Activated CD4-positive, alpha-beta T cell treated with anti-CD3 and anti-CD28 coated beads, Interleukin-2, amount 50 U/mL, for 48 hours (primary cell): ENCODE data around the gene XAB2.

Source experiments
- DNase-seq, 2 experiments: peaks; one replicate each; pipeline ENCODE4 v3.0.0-alpha.2; 2020

XAB2 gene

DNA sequence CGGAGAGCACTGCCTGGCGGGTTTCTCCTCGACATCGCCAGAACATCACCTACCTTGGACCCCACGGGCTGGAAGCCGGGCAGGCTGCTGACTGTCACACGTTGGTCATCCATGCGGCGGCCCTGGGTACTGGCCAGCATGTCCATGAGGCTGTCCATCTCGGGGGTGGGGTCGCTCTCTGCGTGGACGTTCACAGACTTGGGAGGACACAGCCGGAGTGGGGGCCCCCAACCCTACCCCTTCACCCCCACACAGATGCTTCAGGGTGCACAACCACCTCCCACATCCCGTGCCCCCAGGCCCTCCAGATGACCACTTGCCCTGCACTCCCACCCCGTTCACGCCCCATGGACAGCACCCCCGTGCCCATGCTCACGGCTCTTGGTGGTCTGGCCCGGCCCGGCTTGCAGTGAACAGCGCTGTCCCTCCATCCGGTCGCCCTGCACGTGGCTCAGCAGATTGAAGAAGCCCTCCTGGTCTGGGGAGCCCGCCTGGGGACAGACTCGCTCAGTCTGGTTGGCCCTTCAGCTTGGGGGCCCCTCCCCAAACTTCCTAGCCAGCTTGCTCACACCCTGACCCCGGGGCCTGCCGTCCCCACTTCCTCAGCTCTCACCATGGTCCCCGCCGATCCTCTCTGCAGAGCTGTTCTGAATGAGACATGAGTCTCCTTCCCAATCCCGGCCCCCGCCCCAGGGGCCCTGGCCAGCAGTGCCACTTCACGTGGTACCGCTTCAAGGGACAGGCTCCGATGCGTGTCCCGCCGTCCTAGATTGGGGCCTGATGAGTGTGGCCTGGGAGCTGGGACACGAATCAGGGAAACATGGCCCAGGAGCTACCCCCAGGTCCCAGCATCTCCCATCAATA is 3.2 kb upstream of the XAB2 start:
- no peak for DNase-seq

DNA sequence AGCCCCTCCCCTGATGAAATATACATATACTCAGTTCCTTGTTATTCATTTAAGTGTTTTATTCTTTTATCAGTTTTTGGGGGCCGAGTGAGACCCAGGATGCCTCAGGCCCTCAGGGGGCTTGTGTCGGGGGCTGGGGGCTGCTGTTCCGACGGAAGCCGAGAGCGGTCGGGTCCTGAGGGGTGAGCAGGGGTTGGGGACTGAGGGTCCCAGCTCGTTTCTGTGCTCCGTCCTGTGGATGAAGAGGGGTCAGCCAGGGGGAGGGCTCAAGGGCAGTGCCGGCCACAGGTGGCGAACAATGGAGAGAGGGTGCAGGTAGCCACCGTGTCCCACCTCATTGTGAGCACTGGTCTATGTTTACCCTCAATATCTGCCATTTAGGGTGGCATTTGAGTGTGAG is 2.2 kb upstream of the XAB2 start:
- DNase-seq: no peak

DNA sequence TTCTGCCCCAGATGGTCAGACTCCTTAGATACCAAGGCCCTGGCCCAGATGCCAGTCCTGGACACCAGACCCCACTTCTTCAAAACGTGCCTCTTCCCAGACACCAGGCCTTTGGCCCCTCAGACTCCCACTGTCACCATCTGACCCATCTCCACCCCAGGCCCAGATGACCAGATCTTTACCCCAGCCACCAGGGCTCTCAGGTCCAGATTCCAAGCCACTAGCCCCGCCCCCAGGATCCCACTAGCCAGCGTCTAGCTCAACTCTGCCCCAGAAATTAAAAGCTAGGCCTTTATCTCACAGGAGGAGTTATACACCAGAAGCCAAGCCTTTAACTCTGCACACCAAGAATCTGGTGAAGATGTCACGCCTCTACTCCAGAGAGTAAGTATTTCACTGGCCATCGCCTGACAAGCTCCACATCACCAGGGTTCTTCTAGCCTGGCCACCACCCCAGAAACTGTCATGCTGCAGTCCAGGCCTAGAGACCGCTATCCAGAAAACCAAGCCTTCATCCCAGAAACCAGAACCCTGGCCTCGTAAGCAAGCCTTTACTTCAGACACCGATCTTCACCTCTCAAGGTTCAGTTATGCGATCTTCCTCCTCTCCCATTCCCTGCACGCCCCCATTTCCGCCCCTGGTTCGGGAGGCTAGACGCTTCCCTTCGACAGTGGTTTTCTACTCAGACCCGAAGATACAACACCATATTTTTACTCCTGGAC is 595 bp downstream of the XAB2 start:
- DNase-seq: no peak

GRCh38 chr19:7627166-7627565 is 2.2 kb downstream of the XAB2 start:
- no peak for DNase-seq

- no peak for DNase-seq
Observed at GRCh38 chr19:7625763-7626372, 3.5 kb downstream of the XAB2 start.

DNA sequence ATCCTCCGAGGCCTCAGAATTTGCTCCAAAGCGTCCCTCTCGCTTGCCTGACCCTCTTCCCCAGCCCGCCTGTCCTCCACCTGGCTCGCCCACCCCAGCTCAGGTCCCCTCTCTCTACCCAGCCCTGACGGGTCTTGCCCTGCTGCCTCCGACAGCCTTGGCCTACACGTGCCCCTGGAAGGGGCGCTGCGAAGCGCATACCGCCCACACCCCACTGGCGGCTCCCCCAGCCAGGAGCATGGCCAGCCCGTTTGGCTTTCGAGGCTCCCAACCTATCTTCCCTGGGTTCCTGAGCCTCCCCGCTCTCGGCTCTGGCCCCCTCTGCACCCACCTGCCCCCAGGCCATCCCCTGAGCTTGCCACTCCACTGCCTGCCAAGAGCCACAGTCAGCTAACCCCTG is 4.5 kb downstream of the XAB2 start:
- DNase-seq: no peak

- DNase-seq: no peak
Observed at GRCh38 chr19:7623725-7624603, 5.4 kb downstream of the XAB2 start.

DNA sequence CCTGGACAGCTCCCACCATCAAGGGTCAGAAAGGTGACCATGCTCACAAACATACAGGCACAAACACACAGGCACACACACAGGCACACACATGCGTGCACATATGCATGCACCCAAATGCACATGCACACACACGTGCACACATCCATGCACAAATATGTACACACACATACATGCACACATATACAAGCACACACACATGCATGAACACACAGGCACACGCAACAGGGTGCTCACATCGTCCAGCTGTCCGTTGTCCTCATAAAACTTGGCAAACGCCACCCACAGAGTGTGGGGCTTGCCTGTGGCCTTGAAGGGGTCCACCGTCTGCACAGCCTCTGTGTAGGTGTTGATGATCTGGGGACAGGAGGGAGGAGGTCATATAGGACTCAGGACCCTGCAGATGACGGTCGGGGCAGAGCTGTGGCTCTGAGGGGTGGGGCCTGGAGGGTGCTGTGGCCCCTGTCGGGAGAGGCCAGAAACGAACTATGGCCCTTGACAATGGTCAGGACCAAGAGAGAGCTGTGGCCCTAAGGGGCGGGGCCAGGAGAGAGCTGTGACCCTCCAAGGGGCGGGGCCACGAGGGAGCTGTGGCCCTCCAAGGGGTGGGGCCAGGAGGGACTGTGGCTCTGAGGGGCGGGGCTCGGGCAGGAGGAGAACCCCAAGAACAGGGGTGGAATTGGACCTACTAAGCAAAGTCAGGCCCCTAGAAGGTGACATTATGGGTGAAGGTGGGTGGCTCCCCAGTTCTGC is 6.2 kb downstream of the XAB2 start:
- no peak for DNase-seq

- DNase-seq: no peak
Observed at GRCh38 chr19:7620442-7621412, 8.6 kb downstream of the XAB2 start.

DNA sequence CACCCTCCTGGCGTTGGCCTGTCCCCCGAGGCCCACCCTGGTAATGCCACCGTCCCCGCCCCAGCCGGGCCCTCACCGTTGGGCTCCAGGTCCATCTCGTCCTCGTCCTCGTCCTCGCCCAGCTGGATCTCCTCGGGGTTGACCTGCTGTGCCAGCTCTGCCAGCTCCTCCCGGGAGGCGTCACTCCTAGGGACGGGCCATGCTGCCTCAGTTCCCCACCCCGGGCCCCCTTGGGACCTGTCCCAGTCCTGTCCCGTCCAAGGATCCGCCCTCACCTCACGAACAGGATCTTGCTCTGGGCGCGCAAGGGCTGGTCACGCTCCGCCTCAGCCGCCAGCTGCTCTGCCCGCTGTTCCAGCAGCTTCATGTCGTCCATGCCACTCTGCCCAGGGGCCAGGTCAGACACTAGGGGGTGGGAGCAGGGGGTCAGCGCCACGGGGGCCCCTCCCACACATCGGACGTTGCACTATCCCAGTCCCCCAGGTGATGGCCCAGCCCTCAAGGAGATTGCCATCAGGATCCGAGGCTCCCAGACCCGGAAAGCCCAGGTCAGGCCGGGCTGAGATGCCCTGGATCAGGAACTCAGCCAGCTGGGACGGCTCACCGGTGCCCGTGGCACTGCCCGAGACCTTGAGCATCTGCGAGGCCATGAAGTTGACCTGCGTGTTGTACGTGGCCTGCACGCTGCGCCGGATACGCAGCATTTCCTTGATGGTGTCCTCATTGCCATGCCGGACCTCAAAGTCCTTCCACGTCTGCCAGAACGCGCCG is 9.5 kb downstream of the XAB2 start:
- no peak for DNase-seq

- DNase-seq: no peak
Observed at GRCh38 chr19:7618771-7619510, 10.4 kb downstream of the XAB2 start.

DNA sequence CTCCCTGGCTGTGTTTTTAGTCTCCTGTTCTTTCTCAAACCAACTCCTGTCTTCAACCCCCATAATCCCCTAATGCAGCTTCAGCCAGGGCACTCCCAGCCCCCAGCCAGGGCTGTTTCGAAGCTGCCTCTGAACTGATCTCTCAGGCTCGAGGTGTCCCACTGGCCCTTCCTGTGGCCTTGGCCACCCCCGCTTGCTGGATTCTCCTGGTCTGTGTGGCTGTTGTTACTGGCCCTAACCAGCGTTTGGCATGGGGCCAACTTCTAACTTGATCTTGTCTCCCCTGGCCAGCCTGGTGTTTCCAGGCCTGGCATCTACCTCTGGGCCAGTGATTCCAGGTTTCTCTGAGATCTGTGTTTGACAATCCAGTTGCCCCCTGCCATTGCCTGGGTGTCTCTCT is 11.0 kb downstream of the XAB2 start:
- no peak for DNase-seq

- no peak for DNase-seq
Observed at GRCh38 chr19:7617735-7618134, 11.6 kb downstream of the XAB2 start.

DNA sequence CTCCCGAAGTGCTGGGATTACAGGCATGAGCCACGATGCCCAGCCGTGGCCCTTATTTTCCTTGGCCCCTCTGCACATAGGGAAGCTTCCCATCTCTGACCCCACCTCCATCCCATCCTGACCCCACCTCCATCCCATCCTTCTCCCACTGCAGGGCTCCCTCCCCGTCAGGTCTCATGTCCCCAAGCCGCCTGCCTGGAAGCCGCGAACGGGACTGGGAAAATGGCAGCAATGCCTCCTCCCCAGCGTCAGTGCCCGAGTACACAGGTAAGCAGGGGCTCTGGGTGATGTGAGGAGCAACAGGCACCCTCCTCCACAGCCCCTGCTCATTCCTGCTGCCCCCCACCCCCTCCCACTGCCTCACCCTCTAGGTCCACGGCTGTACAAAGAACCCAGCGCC is 12.2 kb downstream of the XAB2 start:
- no peak for DNase-seq

DNA sequence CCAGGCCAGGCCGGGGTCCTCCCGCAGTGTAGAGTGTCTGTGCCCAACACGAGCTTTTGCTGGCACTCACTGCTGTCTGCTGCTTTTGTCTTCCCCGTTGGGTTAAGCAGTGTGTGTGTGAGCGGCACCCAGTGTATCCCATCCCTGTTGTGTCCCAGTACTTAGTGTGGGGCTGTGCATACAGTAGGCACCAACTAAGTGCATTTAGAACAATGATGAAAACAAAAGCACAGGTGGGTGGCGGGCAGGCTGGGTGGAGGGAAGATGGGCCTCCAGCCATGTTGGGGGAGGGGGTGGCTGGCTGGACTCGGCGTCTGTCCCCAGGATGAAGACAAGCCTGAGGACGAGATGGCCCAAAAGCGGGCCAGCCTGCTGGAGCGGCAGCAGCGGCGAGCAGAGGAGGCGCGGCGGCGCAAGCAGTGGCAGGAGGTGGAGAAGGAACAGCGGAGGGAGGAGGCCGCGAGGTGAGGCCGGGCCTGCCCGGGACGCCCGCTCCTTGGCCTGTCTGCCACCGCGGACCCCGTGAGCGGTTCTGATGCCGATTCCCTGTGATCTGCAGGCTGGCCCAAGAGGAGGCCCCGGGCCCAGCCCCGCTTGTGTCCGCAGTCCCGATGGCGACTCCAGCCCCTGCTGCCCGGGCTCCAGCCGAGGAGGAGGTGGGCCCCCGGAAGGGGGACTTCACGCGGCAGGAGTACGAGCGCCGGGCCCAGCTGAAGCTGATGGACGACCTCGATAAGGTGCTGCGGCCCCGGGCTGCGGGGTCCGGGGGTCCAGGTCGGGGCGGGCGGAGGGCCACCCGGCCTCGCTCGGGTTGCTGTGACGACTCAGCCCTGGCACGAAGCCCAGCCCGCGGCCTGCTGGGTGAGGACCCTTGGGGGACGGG is 14.2 kb downstream of the XAB2 start:
- DNase-seq: no peak

DNA sequence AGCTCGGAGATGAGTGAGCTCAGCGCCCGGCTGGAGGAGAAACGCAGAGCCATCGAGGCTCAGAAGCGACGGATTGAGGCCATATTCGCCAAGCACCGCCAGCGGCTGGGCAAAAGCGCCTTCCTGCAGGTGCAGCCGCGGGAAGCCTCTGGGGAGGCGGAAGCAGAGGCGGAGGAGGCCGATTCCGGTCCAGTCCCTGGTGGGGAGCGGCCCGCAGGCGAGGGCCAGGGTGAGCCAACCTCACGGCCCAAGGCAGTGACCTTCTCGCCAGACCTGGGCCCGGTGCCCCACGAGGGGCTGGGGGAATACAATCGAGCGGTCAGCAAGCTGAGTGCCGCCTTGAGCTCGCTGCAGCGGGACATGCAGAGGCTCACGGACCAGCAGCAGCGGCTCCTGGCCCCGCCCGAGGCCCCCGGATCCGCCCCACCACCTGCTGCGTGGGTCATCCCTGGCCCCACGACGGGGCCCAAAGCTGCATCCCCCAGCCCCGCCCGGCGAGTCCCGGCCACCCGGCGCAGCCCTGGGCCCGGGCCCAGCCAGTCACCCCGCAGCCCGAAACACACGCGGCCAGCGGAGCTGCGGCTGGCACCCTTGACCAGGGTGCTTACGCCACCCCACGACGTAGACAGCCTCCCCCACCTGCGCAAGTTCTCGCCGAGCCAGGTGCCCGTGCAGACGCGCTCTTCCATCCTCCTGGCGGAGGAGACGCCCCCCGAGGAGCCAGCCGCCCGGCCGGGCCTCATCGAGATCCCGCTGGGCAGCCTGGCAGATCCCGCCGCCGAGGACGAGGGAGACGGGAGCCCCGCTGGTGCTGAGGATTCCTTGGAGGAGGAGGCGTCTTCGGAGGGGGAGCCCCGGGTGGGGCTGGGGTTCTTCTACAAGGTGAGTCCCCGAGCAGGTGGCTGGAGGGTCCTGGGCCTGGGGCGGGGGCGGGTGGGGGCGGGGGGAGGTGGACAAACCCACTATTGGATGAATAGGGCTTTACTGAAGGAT is 16.8 kb downstream of the XAB2 start:
- no peak for DNase-seq
